HG03378 (cell line): ENCODE data around the gene CLDN9.
"Not testable (repeated sequence)": the region's sequence is repeated elsewhere in the genome, so short reads cannot be mapped to it uniquely, and the experiment has no call there.

ENCODE experiments used
- ATAC-seq: cut with Tn5 transposase; IDR thresholded peaks from one replicate; pipeline ENCODE4 v1.9.1; 2021; ENCODE audit warnings: mild to moderate bottlenecking, moderate library complexity; ENCODE audit not compliant: unreplicated experiment

Gene CLDN9

DNA sequence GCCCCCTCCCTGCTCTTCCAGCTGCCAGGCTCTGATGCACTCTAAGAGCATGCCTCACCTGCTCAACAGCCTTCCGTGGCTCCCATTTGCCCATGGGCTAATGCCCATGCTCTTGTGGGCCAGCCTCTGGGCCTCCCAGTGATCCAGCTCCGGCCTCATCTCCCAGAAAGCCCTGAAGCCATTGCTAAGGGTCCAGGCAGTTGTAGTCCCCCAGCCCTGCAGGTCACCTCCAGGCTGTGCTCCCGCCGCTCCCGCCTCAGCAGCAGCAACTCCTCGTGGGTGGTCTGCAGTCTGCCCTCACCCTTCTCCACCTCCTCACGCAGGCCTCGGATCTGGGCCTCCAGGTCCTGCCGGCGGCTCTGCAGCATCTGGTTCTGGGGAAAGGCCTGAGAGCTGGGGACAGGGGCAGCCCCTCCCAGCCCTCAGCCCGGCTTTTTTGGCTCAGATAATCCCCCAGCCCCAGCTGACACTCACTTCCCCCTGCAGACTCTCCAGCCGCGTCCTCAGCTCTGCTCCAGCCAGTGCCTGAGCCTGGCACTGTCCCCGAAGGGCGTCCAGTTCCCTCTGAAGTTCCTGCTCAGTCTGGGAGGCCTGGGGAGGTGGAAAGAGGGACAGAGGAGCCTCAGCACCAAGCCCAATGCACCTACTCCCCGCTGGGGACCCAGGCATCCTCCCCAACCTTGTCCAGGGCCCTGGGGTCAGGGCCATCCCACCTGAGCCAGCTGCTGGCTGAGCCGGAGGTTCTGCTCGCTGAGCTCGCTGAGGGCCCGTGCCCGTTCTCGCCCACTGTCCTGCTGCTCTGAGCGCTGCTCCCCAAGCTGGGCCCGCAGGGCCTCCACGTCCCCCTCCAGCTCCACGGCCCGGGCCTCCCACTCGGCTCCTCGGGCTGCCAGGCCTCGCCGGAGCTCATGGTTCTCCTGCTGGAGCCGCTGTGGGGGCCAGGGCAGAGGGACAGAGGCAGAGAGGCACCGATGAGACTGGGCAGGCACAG lies 17.8 kb downstream of the CLDN9 start:
- no peak for ATAC-seq

- ATAC-seq = no peak
Measured at GRCh38 chr16:3032624-3033023, 19.9 kb downstream of the CLDN9 start.

GRCh38 chr16:3035289-3035971 lies 22.7 kb downstream of the CLDN9 start:
- no peak for ATAC-seq

GRCh38 chr16:3035972-3036725 lies 23.4 kb downstream of the CLDN9 start:
- no peak for ATAC-seq

GRCh38 chr16:3036726-3037315 lies 24.1 kb downstream of the CLDN9 start, which contains the start of gene BICDL2:
Gene BICDL2, minus strand, starts transcription at chr16:3036944. Its CDS starts 1,448 bp downstream, at chr16:3035496.
- no peak for ATAC-seq

DNA sequence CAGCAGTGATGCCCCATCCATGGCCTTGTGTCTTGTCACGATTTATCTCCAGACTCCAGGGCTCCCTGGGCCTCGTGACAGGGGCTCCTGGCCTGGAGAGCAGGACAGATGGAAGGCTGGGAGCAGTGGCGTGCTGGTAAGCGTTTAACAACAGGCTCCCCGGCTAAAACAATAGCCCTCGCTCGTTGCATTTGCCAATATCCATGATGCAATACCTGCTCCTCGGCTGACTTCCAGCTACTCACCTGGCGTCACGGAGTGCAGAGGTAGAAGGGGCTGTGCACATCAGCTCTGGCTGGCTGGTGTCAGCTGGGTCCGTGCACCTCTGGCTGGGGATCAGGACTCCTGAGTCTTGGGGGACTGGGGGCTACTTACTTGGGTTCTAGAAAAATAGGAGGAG lies 25.5 kb downstream of the CLDN9 start:
- no peak for ATAC-seq

GRCh38 chr16:3038896-3039295 lies 26.2 kb downstream of the CLDN9 start:
- ATAC-seq = no peak

- ATAC-seq = no peak
Measured at GRCh38 chr16:3042376-3042775, 29.7 kb downstream of the CLDN9 start.

DNA sequence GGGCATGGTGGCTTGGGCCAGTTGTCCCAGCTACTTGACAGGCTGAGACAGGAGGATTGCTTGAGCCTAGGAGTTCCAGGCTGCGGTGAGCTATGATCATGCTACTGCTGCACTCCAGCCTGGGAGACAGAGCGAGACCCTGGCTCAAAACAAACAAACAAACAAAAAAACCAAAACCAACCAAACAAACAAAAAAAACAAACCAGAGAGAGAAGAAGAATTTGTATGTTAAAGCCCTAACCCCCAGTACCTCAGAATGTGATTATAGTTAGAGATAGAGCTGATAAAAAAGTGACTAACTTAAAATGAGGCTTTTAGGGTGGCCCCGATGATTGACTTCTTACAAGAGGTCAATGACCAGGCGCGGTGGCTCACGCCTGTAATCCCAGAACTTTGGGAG lies 32.0 kb downstream of the CLDN9 start:
- no peak for ATAC-seq

- no peak for ATAC-seq
Measured at GRCh38 chr16:3045758-3046640, 33.3 kb downstream of the CLDN9 start, which contains the start of gene MMP25. Gene MMP25, plus strand, starts transcription at chr16:3046561. Its CDS starts 357 bp downstream, at chr16:3046918.

- no peak for ATAC-seq
Measured at GRCh38 chr16:3046641-3047386, 34.1 kb downstream of the CLDN9 start.

GRCh38 chr16:3047387-3047720 lies 34.6 kb downstream of the CLDN9 start:
- no peak for ATAC-seq

GRCh38 chr16:3049921-3050481 lies 37.3 kb downstream of the CLDN9 start:
- no peak for ATAC-seq

DNA sequence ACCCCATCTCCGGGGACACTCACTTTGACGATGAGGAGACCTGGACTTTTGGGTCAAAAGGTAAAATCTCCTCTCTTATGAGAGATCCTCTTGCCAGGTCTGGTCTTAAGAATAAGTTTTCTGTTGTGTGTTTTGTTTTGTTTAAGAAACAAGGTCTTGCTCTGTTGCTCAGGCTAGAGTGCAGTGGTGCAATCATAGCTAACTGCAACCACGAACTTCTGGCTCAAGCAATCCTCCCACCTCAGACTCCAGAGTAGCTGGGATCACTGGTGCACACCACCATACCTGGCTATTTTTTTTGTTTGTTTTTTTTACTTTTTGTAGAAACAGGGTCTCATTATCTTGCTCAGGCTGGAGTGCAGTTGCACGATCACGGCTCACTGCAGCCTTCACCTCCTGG lies 37.8 kb downstream of the CLDN9 start:
- ATAC-seq = no peak

- ATAC-seq = no peak
Measured at GRCh38 chr16:3051009-3051408, 38.3 kb downstream of the CLDN9 start.

GRCh38 chr16:3051494-3051893 lies 38.8 kb downstream of the CLDN9 start:
- no peak for ATAC-seq

- ATAC-seq = not testable (repeated sequence)
Measured at GRCh38 chr16:3052571-3053329, 40.0 kb downstream of the CLDN9 start.

DNA sequence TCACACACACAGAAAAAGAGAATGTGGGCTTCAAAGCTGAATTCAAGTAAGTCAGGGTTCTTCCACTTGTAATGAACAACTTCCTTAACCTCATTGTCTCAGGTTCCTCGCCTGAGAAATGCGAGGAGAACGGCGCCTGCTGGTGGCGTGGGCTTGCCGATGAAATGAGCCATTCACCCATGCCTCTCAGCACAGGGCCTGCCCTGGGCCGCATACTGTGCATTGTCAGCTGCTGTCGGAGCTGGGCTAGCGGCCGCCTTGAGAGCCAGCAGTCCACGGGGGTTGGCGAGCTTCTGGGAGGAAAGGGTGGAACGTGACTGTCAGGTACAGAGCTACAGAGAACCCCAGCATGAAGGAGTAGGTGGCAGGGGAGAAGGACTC lies 40.6 kb downstream of the CLDN9 start:
- not testable (repeated sequence) for ATAC-seq
